Stimulated activated CD8-positive, alpha-beta memory T cell treated with anti-CD3 and anti-CD28 coated beads, Interleukin-15, amount 100 ng/mL, for 24 hours (primary cell): ENCODE measurements around the gene TFAP2A.

ENCODE experiments used
- DNase-seq: peaks from one replicate; pipeline ENCODE4 v3.0.0-alpha.2; 2020; ENCODE audit warnings: low read depth

TFAP2A gene

GRCh38 chr6:10412461-10413261 lies 2.2 kb downstream of the TFAP2A start:
- DNase-seq = no peak

GRCh38 chr6:10411971-10412460 lies 2.9 kb downstream of the TFAP2A start:
- DNase-seq = no peak

GRCh38 chr6:10411131-10411970 lies 3.5 kb downstream of the TFAP2A start:
- DNase-seq = no peak

GRCh38 chr6:10410207-10411050 lies 4.4 kb downstream of the TFAP2A start:
- DNase-seq = no peak

- no peak for DNase-seq
Observed at GRCh38 chr6:10409731-10410206, 5.1 kb downstream of the TFAP2A start.

GRCh38 chr6:10409233-10409721 lies 5.6 kb downstream of the TFAP2A start:
- DNase-seq = no peak

- DNase-seq = no peak
Observed at GRCh38 chr6:10408457-10408856, 6.4 kb downstream of the TFAP2A start.

GRCh38 chr6:10407674-10408054 lies 7.2 kb downstream of the TFAP2A start:
- no peak for DNase-seq

- no peak for DNase-seq
Observed at GRCh38 chr6:10407018-10407673, 7.7 kb downstream of the TFAP2A start.

- DNase-seq = no peak
Observed at GRCh38 chr6:10406556-10406955, 8.3 kb downstream of the TFAP2A start.

- DNase-seq = no peak
Observed at GRCh38 chr6:10405513-10405900, 9.4 kb downstream of the TFAP2A start.

- DNase-seq = no peak
Observed at GRCh38 chr6:10404799-10405512, 9.9 kb downstream of the TFAP2A start.

- DNase-seq = peak; percentile 70
Observed at GRCh38 chr6:10404107-10404798, 10.6 kb downstream of the TFAP2A start.

GRCh38 chr6:10403385-10404106 lies 11.3 kb downstream of the TFAP2A start:
- DNase-seq = no peak

- DNase-seq = no peak
Observed at GRCh38 chr6:10402648-10403311, 12.1 kb downstream of the TFAP2A start.

- no peak for DNase-seq
Observed at GRCh38 chr6:10401632-10402223, 13.1 kb downstream of the TFAP2A start.

- DNase-seq = no peak
Observed at GRCh38 chr6:10401004-10401536, 13.8 kb downstream of the TFAP2A start.

GRCh38 chr6:10400330-10400729 lies 14.5 kb downstream of the TFAP2A start:
- no peak for DNase-seq
